Body of pancreas (tissue), 4 donors: ENCODE measurements around the gene HOXB2.

Experiments used
- POLR2A ChIP-seq, 3 donors: fragments of 450-650 bp; IDR thresholded peaks; one replicate each; pipeline ENCODE4 v1.6.1; 2016; ENCODE audit warnings: antibody characterized with exemption in 3 of 3, mild to moderate bottlenecking in 2 of 3
- TF ChIP-seq, protein P1 (sequence below), 7 experiments: fragments of 450-650 bp in 4 of 7; fragments of 200-600 bp in 3 of 7; sonication (generic) in 3 of 7; IDR thresholded peaks; one replicate each; pipeline ENCODE4 v1.5.1; 2016 to 2019; ENCODE audit warnings: antibody characterized with exemption in 7 of 7

DNA sequence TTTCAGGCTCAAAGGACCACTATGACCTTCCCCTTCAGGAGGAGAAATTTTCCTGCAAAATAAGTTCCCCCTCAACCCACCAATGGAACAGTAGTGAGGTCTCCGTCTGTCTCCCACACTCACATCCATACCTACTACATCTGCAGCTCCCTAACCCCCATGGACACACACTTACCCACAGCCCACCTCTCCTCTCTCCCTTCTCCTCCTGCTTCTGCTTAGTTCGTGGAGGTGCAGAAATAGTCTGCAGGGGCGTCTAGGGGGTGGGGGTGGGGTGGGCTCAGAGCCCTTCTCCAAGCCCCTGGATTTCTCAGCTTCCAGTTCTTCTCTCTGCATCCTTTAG is 24.3 kb upstream of the HOXB2 start:
- TF ChIP-seq POLR2A (IDR thresholded peaks at IDR 0.05): no peak
- TF ChIP-seq, protein P1, sequence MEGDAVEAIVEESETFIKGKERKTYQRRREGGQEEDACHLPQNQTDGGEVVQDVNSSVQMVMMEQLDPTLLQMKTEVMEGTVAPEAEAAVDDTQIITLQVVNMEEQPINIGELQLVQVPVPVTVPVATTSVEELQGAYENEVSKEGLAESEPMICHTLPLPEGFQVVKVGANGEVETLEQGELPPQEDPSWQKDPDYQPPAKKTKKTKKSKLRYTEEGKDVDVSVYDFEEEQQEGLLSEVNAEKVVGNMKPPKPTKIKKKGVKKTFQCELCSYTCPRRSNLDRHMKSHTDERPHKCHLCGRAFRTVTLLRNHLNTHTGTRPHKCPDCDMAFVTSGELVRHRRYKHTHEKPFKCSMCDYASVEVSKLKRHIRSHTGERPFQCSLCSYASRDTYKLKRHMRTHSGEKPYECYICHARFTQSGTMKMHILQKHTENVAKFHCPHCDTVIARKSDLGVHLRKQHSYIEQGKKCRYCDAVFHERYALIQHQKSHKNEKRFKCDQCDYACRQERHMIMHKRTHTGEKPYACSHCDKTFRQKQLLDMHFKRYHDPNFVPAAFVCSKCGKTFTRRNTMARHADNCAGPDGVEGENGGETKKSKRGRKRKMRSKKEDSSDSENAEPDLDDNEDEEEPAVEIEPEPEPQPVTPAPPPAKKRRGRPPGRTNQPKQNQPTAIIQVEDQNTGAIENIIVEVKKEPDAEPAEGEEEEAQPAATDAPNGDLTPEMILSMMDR (IDR thresholded peaks at IDR 0.05): no peak
